22Rv1 (cell line): Measurements from ENCODE around the gene PCDHGA7.
A peak's percentile ranks its signal among the peaks of the same experiment; 100 is the strongest.
"Not testable (repeated sequence)": the region's sequence is repeated elsewhere in the genome, so short reads cannot be mapped to it uniquely, and the experiment has no call there.

Source experiments
- H3K27ac ChIP-seq: fragments of 450-650 bp; 2 replicates; pipeline ENCODE4 v1.5.1; 2017
- ZFX ChIP-seq: fragments of 450-650 bp; IDR thresholded peaks from 2 replicates; pipeline ENCODE4 v1.6.1; 2017; ENCODE audit warnings: antibody characterized with exemption, borderline replicate concordance
- TF ChIP-seq, protein P1 (sequence below): fragments of 450-650 bp; IDR thresholded peaks from 2 replicates; pipeline ENCODE4 v1.5.1; 2017; ENCODE audit warnings: mild to moderate bottlenecking

Gene PCDHGA7

DNA sequence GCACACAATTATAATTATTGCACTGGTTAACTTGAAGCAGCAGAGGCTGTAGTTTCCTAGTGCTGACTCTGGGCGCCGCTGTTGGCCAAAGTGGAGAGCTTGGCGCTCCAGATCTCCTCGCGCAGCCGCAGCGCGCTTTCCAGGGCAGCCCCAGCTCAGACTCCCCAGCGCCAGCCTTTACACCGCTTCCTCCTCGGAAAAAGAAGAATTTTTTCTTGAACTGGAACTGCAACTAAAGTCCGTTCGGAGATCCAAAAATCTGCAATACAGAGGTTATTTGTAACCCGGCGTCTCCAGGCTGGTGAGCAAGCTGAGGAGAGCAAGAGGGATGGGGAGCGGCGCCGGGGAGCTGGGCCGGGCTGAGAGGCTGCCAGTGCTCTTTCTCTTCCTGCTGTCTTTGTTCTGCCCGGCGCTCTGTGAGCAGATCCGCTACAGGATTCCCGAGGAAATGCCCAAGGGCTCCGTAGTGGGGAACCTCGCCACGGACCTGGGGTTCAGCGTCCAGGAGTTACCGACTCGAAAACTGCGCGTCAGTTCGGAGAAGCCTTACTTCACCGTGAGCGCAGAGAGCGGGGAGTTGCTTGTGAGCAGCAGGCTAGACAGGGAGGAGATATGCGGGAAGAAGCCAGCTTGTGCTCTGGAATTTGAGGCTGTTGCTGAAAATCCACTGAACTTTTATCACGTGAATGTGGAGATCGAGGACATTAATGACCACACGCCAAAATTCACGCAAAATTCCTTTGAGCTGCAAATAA, 5.2 kb downstream of the PCDHGA7 start, which contains the start of gene PCDHGB4:
PCDHGB4 (plus strand) TSS at position 142 of the 755 bp plus-strand sequence; CDS start at position 329, 187 bp downstream.
- not testable (repeated sequence) for H3K27ac ChIP-seq
- TF ChIP-seq, protein P1, sequence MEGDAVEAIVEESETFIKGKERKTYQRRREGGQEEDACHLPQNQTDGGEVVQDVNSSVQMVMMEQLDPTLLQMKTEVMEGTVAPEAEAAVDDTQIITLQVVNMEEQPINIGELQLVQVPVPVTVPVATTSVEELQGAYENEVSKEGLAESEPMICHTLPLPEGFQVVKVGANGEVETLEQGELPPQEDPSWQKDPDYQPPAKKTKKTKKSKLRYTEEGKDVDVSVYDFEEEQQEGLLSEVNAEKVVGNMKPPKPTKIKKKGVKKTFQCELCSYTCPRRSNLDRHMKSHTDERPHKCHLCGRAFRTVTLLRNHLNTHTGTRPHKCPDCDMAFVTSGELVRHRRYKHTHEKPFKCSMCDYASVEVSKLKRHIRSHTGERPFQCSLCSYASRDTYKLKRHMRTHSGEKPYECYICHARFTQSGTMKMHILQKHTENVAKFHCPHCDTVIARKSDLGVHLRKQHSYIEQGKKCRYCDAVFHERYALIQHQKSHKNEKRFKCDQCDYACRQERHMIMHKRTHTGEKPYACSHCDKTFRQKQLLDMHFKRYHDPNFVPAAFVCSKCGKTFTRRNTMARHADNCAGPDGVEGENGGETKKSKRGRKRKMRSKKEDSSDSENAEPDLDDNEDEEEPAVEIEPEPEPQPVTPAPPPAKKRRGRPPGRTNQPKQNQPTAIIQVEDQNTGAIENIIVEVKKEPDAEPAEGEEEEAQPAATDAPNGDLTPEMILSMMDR: peak; percentile 71

DNA sequence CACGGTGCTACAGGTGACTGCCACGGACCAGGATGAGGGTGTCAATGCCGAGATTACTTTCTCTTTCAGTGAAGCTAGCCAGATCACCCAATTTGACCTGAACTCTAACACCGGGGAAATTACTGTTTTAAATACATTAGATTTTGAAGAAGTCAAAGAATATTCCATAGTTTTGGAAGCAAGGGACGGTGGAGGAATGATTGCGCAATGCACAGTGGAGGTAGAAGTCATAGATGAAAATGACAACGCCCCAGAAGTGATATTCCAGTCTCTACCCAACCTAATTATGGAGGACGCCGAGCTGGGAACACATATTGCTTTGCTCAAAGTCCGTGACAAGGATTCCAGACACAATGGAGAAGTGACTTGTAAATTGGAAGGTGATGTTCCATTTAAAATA, 6.1 kb downstream of the PCDHGA7 start:
- TF ChIP-seq, protein P1: no peak
- TF ChIP-seq ZFX: no peak
- H3K27ac ChIP-seq: no peak overlapping the region

DNA sequence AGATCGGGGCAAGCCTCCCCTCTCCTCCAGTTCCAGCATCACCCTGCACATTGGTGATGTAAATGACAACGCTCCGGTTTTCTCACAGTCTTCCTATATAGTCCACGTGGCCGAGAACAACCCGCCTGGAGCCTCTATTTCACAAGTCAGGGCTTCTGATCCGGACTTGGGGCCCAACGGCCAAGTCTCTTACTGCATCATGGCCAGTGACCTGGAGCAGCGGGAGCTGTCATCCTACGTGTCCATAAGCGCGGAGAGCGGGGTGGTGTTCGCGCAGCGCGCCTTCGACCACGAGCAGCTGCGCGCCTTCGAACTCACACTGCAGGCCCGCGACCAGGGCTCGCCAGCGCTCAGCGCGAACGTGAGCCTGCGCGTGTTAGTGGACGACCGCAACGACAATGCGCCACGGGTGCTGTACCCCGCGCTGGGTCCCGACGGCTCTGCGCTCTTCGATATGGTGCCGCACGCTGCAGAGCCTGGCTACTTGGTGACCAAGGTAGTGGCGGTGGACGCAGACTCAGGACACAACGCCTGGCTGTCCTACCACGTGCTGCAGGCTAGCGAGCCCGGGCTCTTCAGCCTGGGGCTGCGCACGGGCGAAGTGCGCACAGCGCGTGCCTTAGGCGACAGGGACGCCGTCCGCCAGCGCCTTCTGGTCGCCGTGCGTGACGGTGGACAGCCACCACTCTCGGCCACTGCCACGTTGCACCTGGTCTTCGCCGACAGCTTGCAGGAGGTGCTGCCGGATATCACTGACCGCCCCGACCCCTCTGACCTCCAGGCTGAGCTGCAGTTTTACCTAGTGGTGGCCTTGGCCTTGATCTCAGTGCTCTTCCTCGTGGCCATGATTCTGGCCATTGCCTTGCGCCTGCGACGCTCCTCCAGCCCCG, 6.9 kb downstream of the PCDHGA7 start:
- no peak overlapping the region for H3K27ac ChIP-seq
- TF ChIP-seq ZFX: no peak
- TF ChIP-seq, protein P1: no peak

DNA sequence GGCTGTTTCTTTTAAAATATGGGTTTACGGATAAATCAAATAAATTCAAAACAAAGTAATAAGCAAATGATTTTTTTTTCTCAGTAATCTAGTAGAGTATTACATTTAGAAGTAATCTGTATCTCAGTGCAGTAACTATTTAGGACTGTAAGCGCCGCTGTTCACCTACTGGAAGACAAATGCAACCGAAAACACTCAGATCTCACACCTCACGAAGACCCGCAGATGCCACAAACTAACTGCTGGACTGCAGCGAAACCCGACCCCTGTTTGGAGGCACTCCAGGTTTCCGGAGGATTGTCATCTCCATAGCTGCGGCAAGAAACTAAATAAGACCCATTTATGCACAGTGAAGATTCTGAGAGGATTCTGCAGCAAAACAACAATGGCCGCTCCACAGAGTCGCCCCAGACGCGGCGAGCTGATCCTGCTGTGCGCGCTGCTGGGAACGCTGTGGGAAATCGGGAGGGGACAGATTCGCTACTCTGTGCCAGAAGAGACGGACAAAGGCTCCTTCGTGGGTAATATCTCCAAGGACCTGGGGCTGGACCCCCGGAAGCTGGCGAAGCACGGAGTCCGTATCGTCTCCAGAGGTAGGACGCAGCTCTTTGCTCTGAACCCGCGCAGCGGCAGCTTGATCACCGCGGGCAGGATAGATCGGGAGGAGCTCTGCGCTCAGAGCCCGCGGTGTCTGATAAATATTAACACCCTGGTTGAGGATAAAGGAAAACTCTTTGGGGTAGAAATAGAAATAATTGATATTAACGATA, 10.1 kb downstream of the PCDHGA7 start, which contains the start of gene PCDHGA8:
PCDHGA8 (plus strand) TSS at position 205 of the 770 bp plus-strand sequence; CDS start at position 386, 181 bp downstream.
- H3K27ac ChIP-seq: no peak within 1 kb of the TSS
- no peak for TF ChIP-seq ZFX
- TF ChIP-seq, protein P1: peak; percentile 32

DNA sequence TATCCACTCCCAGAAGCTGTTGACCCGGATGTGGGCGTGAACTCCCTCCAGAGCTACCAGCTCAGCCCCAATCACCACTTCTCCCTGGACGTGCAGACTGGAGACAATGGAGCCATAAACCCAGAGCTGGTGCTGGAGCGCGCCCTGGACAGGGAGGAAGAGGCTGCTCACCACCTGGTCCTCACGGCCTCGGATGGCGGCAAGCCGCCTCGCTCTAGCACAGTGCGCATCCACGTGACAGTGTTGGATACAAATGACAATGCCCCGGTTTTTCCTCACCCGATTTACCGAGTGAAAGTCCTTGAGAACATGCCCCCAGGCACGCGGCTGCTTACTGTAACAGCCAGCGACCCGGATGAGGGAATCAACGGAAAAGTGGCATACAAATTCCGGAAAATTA, 10.7 kb downstream of the PCDHGA7 start:
- TF ChIP-seq, protein P1: no peak
- TF ChIP-seq ZFX: no peak
- no peak overlapping the region for H3K27ac ChIP-seq

DNA sequence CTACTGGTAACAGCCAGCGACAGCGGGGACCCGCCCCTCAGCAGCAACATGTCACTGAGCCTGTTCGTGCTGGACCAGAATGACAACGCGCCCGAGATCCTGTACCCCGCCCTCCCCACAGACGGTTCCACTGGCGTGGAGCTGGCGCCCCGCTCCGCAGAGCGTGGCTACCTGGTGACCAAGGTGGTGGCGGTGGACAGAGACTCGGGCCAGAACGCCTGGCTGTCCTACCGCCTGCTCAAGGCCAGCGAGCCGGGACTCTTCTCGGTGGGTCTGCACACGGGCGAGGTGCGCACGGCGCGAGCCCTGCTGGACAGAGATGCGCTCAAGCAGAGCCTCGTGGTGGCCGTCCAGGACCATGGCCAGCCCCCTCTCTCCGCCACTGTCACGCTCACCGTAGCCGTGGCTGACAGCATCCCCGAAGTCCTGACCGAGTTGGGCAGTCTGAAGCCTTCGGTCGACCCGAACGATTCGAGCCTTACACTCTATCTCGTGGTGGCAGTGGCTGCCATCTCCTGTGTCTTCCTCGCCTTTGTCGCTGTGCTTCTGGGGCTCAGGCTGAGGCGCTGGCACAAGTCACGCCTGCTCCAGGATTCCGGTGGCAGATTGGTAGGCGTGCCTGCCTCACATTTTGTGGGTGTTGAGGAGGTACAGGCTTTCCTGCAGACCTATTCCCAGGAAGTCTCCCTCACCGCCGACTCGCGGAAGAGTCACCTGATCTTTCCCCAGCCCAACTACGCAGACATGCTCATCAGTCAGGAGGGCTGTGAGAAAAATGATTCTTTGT, 12.1 kb downstream of the PCDHGA7 start:
- not testable (repeated sequence) for H3K27ac ChIP-seq

DNA sequence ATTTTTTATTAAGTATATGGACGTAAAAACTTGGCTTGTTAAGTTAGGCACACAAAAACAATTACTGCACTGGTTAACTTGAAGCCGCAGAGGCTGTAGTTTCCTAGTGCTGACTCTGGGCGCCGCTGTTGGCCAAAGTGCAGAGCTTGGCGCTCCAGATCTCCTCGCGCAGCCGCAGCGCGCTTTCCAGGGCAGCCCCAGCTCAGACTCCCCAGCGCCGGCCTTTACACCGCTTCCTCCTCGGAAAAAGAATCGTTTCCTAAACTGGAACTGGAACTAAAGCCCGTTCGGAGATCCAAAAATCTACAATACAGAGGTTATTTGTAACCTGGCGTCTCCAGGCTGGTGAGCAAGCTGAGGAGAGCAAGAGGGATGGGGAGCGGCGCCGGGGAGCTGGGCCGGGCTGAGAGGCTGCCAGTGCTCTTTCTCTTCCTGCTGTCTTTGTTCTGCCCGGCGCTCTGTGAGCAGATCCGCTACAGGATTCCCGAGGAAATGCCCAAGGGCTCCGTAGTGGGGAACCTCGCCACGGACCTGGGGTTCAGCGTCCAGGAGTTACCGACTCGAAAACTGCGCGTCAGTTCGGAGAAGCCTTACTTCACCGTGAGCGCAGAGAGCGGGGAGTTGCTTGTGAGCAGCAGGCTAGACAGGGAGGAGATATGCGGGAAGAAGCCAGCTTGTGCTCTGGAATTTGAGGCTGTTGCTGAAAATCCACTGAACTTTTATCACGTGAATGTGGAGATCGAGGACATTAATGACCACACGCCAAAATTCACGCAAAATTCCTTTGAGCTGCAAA, 15.4 kb downstream of the PCDHGA7 start, which contains the start of gene PCDHGB5:
PCDHGB5 (plus strand) TSS at position 192 of the 796 bp plus-strand sequence; CDS start at position 373, 181 bp downstream.
- H3K27ac ChIP-seq: not testable (repeated sequence)
